Ammon's horn (tissue), 1 donor: ENCODE data around the gene INTS3.
"Not testable (repeated sequence)": the region's sequence is repeated elsewhere in the genome, so short reads cannot be mapped to it uniquely, and the experiment has no call there.

Experiments
- DNase-seq: peaks from one replicate; pipeline ENCODE4 v3.0.0-alpha.2; 2016; ENCODE audit warnings: low spot score

INTS3 gene

DNA sequence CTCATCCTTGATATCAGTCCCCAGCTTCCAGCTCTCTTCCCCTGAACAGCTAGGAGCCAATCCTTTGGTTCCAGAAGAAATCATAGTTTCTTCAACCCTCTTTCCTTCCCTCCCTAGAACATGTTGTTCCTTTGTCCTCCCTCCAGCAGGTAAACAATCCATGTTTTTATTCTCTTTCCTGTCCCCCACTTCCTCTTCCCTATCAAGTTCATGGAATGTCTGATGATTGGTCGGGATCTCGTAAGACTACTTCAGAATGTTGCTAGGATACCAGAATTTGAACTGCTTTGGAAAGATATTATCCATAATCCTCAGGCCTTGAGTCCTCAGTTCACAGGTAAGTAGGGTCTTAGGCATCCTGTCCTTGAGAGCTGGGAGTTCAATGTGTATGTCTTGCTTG, 24.2 kb downstream of the INTS3 start:
- no peak for DNase-seq

DNA sequence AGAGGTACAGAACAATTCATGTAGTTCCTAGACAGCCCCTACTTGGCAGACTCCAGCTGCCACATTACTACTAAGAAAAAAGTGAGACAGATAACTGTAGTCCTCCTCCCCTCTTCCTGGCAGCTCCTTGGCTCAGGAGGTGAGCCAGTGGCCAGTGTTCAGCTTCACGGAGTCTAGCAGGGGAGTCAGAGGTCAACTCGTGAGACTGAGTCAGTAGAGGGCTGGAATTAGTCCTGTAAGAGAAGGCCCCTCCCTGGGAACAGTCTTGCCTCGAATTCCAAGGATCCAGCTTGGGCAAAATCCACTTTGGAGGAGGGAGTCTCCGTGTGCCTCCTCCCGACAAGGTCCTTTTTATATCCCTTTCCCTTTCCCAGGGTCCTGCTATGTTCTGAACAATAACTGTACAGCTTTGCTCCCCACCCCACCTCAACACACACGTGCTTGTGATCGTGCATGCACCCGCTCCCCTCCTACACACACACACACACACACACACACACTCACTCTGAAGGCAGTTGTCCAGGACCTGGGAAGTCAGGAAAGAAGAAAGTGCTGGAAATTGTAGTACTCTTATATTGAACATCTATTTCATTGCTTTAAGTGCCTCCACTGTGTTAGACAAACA, 24.8 kb downstream of the INTS3 start:
- DNase-seq: no peak

DNA sequence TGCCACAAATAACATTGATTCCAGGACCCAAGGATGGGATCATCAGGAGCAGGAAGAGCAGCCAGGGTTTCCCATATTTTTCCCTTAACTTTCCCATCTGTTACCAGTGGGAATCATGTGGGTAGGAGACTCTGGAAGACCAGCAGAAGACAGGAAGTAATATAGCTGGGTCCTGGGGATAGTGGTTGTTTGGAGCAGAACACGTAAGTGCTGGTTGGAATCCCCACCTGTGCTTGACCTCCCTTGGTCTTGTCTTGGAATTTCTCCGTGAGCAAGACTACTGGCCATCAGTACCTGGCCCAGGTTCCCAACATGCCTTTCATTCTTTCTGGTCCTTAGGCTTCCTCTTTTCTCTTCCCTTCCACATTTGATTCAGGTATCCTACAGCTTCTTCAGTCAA, 26.4 kb downstream of the INTS3 start:
- DNase-seq: no peak

DNA sequence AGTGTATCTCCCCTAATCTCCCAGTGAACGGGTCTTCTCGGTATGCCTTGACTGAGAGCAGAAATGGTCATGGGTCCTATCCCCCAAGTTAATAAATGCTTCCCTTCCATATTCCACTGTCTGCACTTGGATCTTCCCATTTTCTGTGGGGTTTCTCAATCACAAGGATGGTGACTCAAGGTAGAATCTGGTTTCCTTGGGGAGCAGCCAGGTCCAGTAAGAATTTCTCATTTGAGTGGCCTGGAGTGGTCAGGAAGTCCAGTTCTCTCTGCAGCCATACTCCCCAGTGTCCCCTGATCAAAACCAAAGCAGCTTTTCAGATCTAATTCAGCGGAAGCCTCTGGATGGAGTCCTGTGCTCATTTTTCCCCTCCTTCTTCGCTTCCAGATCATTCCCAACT, 32.6 kb downstream of the INTS3 start:
- DNase-seq: no peak

DNA sequence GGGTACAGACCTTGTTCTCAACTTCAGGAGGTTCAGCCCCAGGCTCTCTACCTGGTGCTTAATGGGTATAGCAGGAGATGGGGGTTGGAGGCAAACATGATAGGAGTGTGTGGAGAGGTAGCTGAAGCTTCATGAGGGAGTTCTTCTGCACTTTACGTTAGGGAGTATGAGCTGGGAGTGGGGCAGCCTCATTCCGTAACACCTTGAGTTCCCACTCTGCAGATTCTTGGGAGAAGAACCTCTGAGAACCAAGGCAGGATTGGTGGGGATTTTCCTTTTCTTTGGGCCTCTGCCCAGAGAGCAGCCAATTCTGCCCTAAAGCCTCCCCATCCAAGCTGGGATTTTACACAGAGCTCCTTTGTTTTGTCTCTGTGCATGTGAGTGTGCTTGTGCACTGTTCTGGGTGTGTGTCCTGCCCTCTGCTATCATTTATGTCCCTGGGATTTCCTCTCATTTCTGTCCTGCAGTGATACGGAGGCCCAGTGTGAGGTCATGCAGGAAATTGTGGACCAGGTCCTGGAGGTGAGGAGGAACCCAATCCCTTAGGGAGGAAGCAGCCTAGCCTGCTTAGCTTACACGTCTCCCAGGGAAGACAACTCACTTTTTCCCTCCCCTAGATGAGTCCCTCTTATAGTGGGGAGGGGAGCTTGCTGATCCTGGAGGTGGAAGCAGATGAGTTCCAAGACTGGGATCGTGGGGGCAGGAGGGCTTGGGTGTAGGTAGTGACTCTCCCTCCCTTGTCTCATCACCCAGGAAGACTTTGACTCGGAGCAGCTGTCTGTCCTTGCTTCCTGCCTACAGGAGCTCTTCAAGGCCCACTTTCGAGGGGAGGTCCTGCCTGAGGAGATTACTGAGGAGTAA, 35.7 kb downstream of the INTS3 start:
- DNase-seq: peak; percentile 58

DNA sequence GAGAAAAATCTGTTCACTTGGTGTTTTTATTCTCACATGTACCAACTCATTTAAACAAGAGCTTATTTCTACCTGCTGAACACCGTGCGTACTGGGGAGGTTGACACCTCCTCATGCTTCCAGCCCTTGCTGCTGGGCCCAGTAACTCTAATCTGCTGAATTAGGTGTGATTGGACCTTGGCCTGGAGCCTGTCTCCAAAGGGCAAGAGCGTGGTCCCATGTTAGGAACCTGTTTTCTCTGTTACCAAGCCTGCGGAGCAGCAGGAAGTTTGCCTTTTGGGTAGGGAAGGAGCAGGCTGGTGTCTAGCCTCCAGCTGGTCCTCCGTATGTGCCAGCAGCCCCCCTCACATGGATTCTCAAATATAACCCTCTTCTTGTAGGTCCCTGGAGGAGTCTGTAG, 36.5 kb downstream of the INTS3 start:
- no peak for DNase-seq

DNA sequence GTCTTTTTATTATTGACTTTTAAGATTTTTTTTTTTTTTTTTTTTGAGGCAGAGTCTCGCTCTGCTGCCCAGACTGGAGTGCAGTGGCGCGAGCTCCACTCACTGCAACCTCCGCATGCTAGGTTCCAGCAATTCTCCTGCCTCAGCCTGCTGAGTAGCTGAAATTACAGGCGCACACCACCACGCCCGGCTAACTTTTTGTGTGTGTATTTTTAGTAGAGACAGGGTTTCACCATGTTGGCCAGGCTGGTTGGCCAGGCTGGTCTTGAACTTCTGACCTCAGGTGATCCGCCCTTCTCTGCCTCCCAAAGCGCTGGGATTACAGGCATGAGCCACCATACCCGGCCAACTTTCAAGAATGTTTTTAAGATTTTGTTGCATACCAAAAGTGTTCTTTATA, 38.8 kb downstream of the INTS3 start:
- not testable (repeated sequence) for DNase-seq

DNA sequence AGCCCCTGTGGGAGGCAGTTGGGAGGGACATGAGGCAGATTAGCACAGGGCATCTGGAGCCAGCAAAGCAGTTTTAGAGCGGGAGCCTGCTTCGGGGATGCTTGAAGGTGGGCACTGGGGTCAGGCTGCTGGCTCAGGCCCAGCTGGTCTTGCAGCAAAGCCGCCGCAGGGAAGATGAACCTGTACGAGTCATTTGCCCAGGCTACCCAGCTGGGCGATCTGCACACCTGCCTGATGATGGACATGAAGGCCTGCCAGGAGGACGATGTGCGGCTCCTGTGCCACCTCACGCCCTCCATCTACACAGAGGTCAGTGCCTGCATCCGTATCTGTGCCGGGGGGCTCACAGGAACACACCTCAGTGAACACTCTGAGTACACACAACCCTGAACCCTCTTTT, 39.7 kb downstream of the INTS3 start:
- DNase-seq: no peak

DNA sequence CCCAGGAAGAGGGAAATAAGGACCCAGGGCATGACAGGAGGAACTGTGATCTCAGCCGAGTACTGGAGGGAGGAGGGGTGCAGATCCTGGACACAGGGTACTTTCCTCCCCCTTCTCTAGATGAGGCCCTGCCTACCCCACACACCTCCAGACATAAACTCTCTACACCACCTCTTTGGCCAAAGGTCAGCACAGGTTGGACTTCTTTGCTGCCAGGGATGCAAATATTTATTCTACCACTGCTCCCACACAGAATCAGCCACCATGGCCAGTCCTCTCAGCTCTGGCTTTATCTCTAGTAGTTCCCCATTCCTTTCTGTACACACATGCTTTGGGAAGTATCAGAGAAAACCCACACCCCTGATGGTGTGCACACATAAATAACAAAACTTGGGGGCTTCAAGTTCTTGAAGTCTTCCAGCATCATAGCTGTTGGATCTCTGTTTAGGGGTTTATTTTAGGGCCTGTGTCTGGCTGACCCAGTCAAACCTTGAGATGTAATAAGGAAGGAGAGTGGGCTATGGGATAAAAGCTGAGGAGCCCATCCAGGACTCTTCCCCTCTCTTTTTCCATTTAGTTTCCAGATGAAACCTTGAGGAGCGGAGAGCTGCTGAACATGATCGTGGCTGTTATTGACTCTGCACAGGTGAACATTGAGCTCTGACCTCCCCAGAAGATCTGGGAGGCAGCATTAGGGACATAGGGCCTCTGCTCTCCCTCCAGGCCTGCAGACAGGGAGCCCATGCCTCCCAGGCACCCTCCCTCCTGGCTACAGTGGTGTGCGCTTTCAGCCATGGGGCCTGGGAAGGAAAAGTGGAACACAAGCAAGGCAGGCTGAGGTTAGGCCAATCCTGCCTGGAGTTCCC, 40.7 kb downstream of the INTS3 start:
- DNase-seq: no peak

DNA sequence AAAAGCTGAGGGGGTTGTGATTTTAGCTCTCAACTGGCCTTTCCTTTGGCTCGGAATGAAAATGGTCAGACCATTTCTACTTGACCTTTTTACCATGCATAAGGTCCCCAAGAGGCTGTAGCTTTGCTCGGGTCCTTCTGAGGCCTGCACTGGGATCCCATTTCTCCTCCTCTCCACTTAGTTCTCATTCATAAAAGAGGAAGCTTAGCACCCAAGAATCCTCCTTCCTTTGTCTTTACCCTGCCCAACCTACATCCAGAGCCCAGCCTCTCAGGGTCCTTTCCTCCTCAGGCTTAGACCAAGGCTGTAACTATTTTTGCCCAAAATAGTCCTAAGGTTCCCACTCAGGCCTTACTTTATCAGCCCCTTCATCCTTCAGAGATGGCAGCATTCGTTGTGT, 41.4 kb downstream of the INTS3 start:
- DNase-seq: no peak

DNA sequence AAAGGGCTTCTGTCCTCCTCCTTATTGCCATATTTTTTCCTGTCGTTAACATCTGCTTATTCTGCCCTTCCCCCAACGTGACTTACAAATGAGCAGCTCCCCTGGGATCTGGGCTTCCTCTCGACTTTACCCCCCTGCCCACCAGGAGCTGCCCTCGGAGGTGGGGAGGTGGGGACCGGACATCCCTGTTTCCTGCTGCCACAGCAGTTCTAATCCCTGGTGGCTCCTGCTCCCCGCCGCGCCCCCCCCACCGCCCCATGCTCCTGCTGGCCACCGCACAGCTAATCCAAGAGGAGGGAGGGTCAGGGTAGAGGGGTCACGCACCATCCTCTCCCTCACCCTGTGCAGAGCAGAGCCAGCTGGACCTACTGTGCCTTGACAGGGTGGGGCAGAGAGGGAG, 42.9 kb downstream of the INTS3 start:
- DNase-seq: no peak

DNA sequence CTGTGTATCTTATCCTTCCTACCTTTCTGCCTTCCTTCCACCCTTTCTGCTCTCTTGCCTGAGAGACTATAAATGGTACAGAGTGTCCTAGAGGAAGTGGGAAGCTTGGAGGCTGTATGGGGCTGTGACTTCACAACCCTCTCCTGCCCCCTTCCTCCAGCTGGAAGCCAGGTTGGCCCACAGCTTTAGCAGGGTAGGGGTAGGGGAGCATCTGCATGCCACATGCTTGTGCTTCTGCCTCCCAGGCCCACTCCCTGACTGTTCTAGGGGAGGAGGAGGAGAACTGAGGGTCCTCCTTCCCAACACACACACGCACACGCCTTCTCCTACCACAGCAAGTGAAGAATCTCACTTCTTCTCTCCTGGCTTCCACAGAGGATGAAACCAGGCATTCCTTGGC, 43.4 kb downstream of the INTS3 start:
- no peak for DNase-seq

DNA sequence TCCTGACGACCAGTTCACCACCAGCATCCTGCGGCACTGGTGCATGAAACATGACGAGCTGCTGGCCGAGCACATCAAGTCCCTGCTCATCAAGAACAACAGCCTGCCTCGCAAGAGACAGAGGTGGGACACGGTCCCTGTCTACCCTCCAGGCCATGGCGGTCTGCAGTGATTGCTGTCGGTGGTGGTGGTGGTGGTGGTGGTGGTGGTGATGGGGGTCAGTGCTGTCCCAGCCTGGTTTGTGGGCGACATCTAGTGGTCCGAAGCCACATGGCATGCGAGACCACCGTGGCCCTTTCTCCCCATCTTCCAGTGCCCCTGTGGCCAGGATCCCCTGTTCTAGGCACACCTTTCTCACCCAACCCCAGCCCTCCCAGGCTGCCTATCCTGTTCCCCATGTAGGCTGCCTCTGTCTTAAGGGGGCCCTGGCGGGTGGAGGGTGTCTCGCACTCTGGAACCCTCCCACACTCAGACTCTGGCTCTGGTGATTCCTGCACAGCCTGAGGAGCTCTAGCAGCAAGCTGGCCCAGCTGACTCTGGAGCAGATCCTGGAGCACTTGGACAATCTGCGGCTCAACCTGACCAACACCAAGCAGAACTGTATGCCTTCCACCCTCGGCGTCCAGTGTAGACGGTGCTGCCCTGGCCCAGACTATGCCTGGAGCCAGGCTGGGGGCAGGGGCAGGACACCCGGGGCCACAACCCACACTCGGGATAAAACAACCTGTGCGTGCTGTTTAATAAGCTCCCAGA, 44.2 kb downstream of the INTS3 start:
- no peak for DNase-seq

DNA sequence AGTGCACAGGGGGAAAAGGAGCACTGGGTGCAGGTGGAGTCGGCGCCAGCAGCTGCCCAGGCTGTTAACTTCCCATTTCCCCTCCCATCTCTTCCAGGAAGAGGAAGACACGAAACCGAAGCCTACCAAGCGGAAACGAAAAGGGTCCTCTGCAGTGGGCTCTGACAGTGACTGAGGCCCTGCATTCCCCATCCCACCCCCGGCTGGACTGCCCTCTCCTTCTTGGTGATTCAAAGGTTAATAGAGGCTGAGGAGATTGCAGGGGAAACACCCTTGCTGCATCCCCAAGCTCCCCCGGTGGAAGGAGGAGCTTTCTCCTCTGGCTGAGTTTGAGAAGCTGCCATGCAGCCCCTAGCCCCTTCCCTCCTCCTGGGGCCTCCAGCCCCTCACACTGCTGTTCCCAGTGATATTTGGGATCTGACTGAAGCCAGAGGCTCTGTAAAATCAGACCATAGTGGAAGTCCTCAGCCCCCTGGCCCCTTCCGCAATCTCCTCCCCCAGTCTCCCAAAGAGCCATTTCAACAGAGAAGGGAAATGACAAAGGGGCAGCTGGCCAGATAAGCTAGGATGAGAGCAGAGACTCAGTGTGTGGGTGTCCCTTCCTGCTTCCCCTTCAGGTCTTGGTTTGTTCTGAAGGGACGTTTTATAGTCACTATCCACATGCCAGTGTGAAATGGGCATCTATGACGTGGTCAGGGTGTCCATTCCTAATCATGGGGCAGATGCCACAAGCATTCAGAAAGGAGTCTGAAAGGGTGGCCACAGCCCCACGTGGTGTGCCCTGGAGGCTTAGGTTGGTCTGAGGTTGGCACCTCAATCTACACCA, 45.5 kb downstream of the INTS3 start:
- peak; percentile 40 for DNase-seq

DNA sequence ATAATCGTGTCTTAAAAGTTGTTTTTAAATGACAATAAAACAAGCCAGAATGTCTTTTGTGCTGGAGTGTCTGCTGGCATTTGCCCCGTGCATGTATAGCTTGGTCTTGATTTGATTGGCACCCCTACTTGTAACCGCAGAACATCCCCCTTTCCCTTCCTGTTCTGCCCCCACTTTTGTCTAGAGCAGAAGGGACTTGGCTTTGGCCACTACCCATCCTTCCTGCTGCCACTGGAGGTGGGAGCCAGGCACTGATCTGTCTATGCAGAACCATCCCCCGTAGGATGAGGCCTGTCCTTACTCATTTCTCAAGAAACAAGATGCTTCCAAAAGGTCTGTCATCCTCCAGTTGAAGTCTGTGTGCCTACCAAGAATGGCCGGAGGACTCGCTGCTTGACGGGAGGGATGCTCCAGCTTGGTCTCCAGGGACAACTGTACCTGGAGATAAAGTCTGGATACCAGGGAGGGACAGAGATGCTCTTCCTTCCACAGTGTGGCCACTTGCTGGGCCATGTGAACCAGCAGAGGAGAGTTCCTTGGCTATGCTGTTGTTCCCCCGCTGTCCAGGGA, 46.3 kb downstream of the INTS3 start:
- DNase-seq: no peak

DNA sequence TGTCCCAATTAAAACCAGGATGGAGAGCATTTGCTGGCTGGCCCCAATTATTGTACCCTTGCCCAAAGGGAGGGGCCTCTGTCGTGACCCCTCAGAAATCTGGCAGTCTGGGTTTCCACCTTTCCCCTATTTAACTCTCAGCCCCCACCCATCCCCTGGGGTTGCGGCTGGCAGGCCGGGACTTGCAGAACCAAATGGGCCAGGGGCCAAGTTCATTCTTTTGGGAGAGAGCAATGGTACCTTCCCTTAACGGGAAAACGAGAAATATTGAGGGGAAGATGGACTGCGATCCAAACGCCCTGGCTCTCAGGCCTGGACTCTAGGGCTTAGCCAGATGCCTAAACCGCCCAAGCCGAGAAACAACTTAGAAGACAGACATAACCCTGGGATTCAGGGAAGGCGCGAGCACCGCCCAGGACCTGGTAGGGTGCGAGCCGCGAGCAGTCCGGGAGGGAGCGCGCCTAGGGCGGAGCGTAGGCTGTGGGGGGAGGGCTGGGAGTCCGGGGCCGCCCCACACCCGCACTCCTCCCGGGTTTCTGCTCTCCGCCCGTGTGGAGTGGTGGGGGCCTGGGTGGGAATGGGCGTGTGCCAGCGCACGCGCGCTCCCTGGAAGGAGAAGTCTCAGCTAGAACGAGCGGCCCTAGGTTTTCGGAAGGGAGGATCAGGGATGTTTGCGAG, 47.1 kb downstream of the INTS3 start, which contains the start of gene SLC27A3:
TSS of gene SLC27A3 (plus strand) at position 628 of the 678 bp plus-strand sequence. CDS start 91 bp downstream, outside the sequence.
- peak; percentile 72 for DNase-seq

DNA sequence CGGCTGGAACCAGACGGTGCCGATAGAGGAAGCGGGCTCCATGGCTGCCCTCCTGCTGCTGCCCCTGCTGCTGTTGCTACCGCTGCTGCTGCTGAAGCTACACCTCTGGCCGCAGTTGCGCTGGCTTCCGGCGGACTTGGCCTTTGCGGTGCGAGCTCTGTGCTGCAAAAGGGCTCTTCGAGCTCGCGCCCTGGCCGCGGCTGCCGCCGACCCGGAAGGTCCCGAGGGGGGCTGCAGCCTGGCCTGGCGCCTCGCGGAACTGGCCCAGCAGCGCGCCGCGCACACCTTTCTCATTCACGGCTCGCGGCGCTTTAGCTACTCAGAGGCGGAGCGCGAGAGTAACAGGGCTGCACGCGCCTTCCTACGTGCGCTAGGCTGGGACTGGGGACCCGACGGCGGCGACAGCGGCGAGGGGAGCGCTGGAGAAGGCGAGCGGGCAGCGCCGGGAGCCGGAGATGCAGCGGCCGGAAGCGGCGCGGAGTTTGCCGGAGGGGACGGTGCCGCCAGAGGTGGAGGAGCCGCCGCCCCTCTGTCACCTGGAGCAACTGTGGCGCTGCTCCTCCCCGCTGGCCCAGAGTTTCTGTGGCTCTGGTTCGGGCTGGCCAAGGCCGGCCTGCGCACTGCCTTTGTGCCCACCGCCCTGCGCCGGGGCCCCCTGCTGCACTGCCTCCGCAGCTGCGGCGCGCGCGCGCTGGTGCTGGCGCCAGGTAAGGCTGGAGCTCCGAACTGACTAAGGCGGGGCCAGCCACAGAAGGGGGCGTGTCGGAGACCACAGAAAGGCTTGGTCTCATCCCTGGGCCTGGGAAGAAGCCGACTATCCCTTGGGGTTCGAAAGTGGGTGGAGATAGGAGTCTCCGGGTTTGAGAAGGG, 47.8 kb downstream of the INTS3 start:
- DNase-seq: no peak

DNA sequence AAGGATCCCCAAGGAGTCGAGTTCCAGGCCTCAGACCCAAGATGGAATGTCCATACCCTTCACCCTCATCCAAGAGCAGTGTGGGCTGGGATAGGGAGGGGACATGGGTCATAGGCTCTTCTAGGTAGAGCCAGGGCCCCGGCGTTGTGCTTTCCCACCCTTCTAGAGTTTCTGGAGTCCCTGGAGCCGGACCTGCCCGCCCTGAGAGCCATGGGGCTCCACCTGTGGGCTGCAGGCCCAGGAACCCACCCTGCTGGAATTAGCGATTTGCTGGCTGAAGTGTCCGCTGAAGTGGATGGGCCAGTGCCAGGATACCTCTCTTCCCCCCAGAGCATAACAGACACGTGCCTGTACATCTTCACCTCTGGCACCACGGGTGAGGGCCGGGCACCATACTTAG, 48.5 kb downstream of the INTS3 start:
- no peak for DNase-seq

DNA sequence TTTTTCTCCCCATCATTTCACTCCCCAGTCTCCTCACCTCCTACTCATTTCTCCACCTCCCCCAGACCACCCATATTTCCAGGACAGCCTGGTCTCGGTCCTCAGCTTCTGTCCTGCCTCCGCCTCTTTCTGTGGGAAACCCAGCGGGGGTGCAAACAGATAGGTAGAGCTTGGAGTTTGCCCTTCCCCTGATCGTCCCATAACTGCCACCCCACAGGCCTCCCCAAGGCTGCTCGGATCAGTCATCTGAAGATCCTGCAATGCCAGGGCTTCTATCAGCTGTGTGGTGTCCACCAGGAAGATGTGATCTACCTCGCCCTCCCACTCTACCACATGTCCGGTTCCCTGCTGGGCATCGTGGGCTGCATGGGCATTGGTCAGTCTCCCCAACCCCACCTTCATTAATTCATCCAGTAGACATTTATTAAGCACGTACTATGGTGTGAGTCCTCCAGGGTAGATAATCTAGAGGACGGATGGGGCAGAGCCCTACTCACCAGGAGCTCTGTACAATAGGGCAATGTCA, 49.1 kb downstream of the INTS3 start:
- DNase-seq: no peak
